Mesenchymal stem cell (in vitro differentiated cells and primary cell): ENCODE measurements around the gene CCDC78.

Experiments
- DNase-seq: peaks from one replicate; pipeline ENCODE4 v3.0.0-alpha.2; 2013
- H2AFZ ChIP-seq: one replicate; pipeline ENCODE4 v1.6.1; 2013; ENCODE audit warnings: low read depth, mild to moderate bottlenecking, control low read depth, inconsistent platforms, low read length, moderate library complexity
- H2AK5ac ChIP-seq: 2 replicates; pipeline ENCODE4 v1.6.1; 2013; ENCODE audit warnings: low read length, moderate library complexity, mild to moderate bottlenecking, inconsistent platforms; ENCODE audit not compliant: severe bottlenecking
- H2BK120ac ChIP-seq: one replicate; pipeline ENCODE4 v1.6.1; 2013; ENCODE audit warnings: low read depth, mild to moderate bottlenecking, inconsistent platforms, low read length, moderate library complexity
- H2BK12ac ChIP-seq, 2 experiments: one replicate each; pipeline ENCODE4 v1.6.1; 2013; ENCODE audit warnings: inconsistent platforms in 2 of 2, low read length in 2 of 2, mild to moderate bottlenecking in 2 of 2, moderate library complexity in 2 of 2, control low read depth in 1 of 2
- H2BK15ac ChIP-seq: one replicate; pipeline ENCODE4 v1.6.1; 2013; ENCODE audit warnings: mild to moderate bottlenecking, low read depth, inconsistent platforms; ENCODE audit not compliant: poor library complexity, severe bottlenecking
- H2BK5ac ChIP-seq: 2 replicates; pipeline ENCODE4 v1.6.1; 2013; ENCODE audit warnings: low read depth, mild to moderate bottlenecking, low read length, control low read depth, inconsistent platforms; ENCODE audit not compliant: poor library complexity, severe bottlenecking
- H3K14ac ChIP-seq, 2 experiments: one replicate each; pipeline ENCODE4 v1.6.1; 2013; ENCODE audit warnings: inconsistent platforms in 2 of 2, low read length in 2 of 2, control low read depth in 1 of 2, mild to moderate bottlenecking in 1 of 2, moderate library complexity in 1 of 2
- H3K18ac ChIP-seq, 2 experiments: one replicate each; pipeline ENCODE4 v1.6.1; 2013; ENCODE audit warnings: inconsistent platforms in 2 of 2, low read length in 2 of 2, control low read depth in 1 of 2, low read depth in 1 of 2, mild to moderate bottlenecking in 1 of 2
- H3K23ac ChIP-seq, 2 experiments: one replicate each; pipeline ENCODE4 v1.6.1; 2013; ENCODE audit warnings: inconsistent platforms in 2 of 2, low read length in 2 of 2, mild to moderate bottlenecking in 2 of 2, moderate library complexity in 2 of 2, control low read depth in 1 of 2
- H3K27ac ChIP-seq: 2 replicates; pipeline ENCODE4 v1.5.1; 2013; ENCODE audit warnings: mild to moderate bottlenecking, moderate library complexity, low read length, control low read depth, inconsistent platforms; ENCODE audit not compliant: poor library complexity, severe bottlenecking
- H3K27me3 ChIP-seq, 2 experiments: 2 replicates each; pipeline versions ENCODE4 v1.6.1 to v1.7.0; 2013; ENCODE audit warnings: low read length in 2 of 2, mild to moderate bottlenecking in 2 of 2, moderate library complexity in 2 of 2, control low read depth in 1 of 2, inconsistent platforms in 1 of 2; ENCODE audit not compliant: control insufficient read depth in 1 of 2, insufficient read depth in 1 of 2
- H3K36me3 ChIP-seq, 2 experiments: 2 replicates each; pipeline versions ENCODE4 v1.6.1 to v1.7.0; 2013; ENCODE audit warnings: low read length in 2 of 2, control low read depth in 1 of 2, inconsistent platforms in 1 of 2, low read depth in 1 of 2, mild to moderate bottlenecking in 1 of 2; ENCODE audit not compliant: insufficient read depth in 2 of 2, control insufficient read depth in 1 of 2
- H3K4ac ChIP-seq, 2 experiments: one replicate each; pipeline ENCODE4 v1.6.1; 2013; ENCODE audit warnings: inconsistent platforms in 2 of 2, low read length in 2 of 2, mild to moderate bottlenecking in 2 of 2, moderate library complexity in 2 of 2, control low read depth in 1 of 2, low read depth in 1 of 2
- H3K4me1 ChIP-seq: 2 replicates; pipeline ENCODE4 v1.6.1; 2013; ENCODE audit warnings: low read depth, low read length, control low read depth; ENCODE audit not compliant: control insufficient read depth, insufficient read depth
- H3K4me2 ChIP-seq: 2 replicates; pipeline ENCODE4 v1.6.1; 2013; ENCODE audit warnings: low read length, mild to moderate bottlenecking, inconsistent platforms; ENCODE audit not compliant: poor library complexity, severe bottlenecking
- H3K4me3 ChIP-seq, 2 experiments: 2 replicates each; pipeline versions ENCODE4 v1.5.1 to v1.7.0; 2013; ENCODE audit warnings: low read length in 2 of 2, mild to moderate bottlenecking in 2 of 2, control low read depth in 1 of 2, low read depth in 1 of 2; ENCODE audit not compliant: insufficient read depth in 1 of 2
- H3K79me1 ChIP-seq: replicated peaks from 2 replicates; pipeline ENCODE4 v1.6.1; 2013; ENCODE audit warnings: mild to moderate bottlenecking, control low read depth, low read length, inconsistent platforms; ENCODE audit not compliant: poor library complexity, severe bottlenecking
- H3K9ac ChIP-seq: 2 replicates; pipeline ENCODE4 v1.7.0; 2013; ENCODE audit warnings: mild to moderate bottlenecking, low read length, moderate library complexity
- H3K9me3 ChIP-seq: 2 replicates; pipeline ENCODE4 v1.7.0; 2013; ENCODE audit warnings: mild to moderate bottlenecking, low read length; ENCODE audit not compliant: control insufficient read depth
- H4K8ac ChIP-seq: one replicate; pipeline ENCODE4 v1.6.1; 2013; ENCODE audit warnings: inconsistent platforms, mild to moderate bottlenecking, low read length, moderate library complexity
- H4K91ac ChIP-seq: one replicate; pipeline ENCODE4 v1.6.1; 2013; ENCODE audit warnings: mild to moderate bottlenecking, low read length, inconsistent platforms
- WGBS: methylation state at CpG from one replicate; pipeline ENCODE4 v1.1.7; 2013; ENCODE audit warnings: mixed read lengths; 5-methylcytosine and 5-hydroxymethylcytosine counted together

The CCDC78 gene

DNA sequence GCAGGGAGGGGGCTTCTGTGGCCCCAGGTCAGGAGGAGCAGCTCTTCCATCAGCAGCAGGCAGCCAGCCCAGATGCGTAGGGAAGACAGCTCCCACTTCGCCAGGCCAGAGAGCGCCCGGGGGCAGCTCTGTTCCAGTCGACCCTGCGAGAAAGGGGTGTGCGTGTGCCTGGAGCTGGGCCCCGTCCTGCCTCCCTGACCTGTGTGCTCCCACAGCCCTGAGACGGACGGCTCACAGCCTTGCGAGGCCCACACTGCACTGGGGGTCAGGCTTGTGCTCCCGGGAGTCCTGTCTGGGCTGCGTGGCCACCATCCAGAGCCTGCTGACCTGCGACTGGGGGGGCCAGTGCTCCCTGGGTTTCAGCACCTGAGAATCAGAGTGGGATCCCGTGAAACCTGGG lies 33.8 kb upstream of the CCDC78 start:
- H2BK12ac ChIP-seq = no peak overlapping the region
- H3K4me1 ChIP-seq = peaks cover 11% of the 10 kb centered on the region
- H3K18ac ChIP-seq = no peak overlapping the region
- H3K4me2 ChIP-seq = no peak overlapping the region
- H2BK5ac ChIP-seq = no peak overlapping the region
- H3K9ac ChIP-seq = no peak overlapping the region
- H3K23ac ChIP-seq = no peak overlapping the region
- H2AK5ac ChIP-seq = no peak overlapping the region
- H3K9me3 ChIP-seq = peaks cover 5% of the 10 kb centered on the region
- H3K27me3 ChIP-seq = peaks cover 5 to 37% of the 10 kb centered on the region in 2 experiments
- no peaks in the 10 kb centered on the region for H3K36me3 ChIP-seq
- H4K91ac ChIP-seq = no peak overlapping the region
- no peak overlapping the region for H3K4me3 ChIP-seq
- H2BK120ac ChIP-seq = no peak overlapping the region
- H3K4ac ChIP-seq = no peak overlapping the region
- DNase-seq = no peak
- no peak overlapping the region for H2AFZ ChIP-seq
- no peak overlapping the region for H3K14ac ChIP-seq
- no peaks in the 10 kb centered on the region for H3K79me1 ChIP-seq
- no peak overlapping the region for H4K8ac ChIP-seq
- H2BK15ac ChIP-seq = no peak overlapping the region
- 76% methylated on average over 15 of the region's 15 CpGs for WGBS
- no peak overlapping the region for H3K27ac ChIP-seq

- peaks cover 5% of the 10 kb centered on the region for H3K9me3 ChIP-seq
- no peak overlapping the region for H4K91ac ChIP-seq
- H2AK5ac ChIP-seq = no peak overlapping the region
- H2BK12ac ChIP-seq = no peak overlapping the region
- no peak overlapping the region for H2AFZ ChIP-seq
- no peak overlapping the region for H4K8ac ChIP-seq
- WGBS = 91% methylated on average over 34 of the region's 34 CpGs
- H3K27ac ChIP-seq = no peak overlapping the region
- H3K4ac ChIP-seq = no peak overlapping the region
- no peak overlapping the region for H3K4me3 ChIP-seq
- H2BK5ac ChIP-seq = no peak overlapping the region
- H3K4me1 ChIP-seq = peaks cover 11% of the 10 kb centered on the region
- no peak overlapping the region for H3K9ac ChIP-seq
- no peak overlapping the region for H3K4me2 ChIP-seq
- H3K14ac ChIP-seq = no peak overlapping the region
- H3K79me1 ChIP-seq = no peaks in the 10 kb centered on the region
- H2BK120ac ChIP-seq = no peak overlapping the region
- DNase-seq = no peak
- peaks cover 5 to 42% of the 10 kb centered on the region in 2 experiments for H3K27me3 ChIP-seq
- H3K18ac ChIP-seq = no peak overlapping the region
- no peak overlapping the region for H3K23ac ChIP-seq
- no peaks in the 10 kb centered on the region for H3K36me3 ChIP-seq
- no peak overlapping the region for H2BK15ac ChIP-seq
Measured at GRCh38 chr16:759110-759910, 33.1 kb upstream of the CCDC78 start.

- H4K91ac ChIP-seq = no peak overlapping the region
- peaks cover 5% of the 10 kb centered on the region for H3K9me3 ChIP-seq
- H3K4me3 ChIP-seq = no peak overlapping the region
- DNase-seq = no peak
- peaks cover 11% of the 10 kb centered on the region for H3K4me1 ChIP-seq
- WGBS = 95% methylated on average over 5 of the region's 5 CpGs
- H3K27ac ChIP-seq = no peak overlapping the region
- H3K9ac ChIP-seq = no peak overlapping the region
- no peak overlapping the region for H3K14ac ChIP-seq
- no peaks in the 10 kb centered on the region for H3K36me3 ChIP-seq
- H2AK5ac ChIP-seq = no peak overlapping the region
- no peaks in the 10 kb centered on the region for H3K79me1 ChIP-seq
- no peak overlapping the region for H3K23ac ChIP-seq
- no peak overlapping the region for H4K8ac ChIP-seq
- H2BK5ac ChIP-seq = no peak overlapping the region
- no peak overlapping the region for H2BK120ac ChIP-seq
- no peak overlapping the region for H2BK12ac ChIP-seq
- H3K18ac ChIP-seq = no peak overlapping the region
- H3K4ac ChIP-seq = no peak overlapping the region
- peaks cover 14 to 42% of the 10 kb centered on the region in 2 experiments for H3K27me3 ChIP-seq
- H2AFZ ChIP-seq = no peak overlapping the region
- H3K4me2 ChIP-seq = no peak overlapping the region
- peak overlapping the region; percentile 41 for H2BK15ac ChIP-seq
Measured at GRCh38 chr16:756428-756827, 30.2 kb upstream of the CCDC78 start.

DNA sequence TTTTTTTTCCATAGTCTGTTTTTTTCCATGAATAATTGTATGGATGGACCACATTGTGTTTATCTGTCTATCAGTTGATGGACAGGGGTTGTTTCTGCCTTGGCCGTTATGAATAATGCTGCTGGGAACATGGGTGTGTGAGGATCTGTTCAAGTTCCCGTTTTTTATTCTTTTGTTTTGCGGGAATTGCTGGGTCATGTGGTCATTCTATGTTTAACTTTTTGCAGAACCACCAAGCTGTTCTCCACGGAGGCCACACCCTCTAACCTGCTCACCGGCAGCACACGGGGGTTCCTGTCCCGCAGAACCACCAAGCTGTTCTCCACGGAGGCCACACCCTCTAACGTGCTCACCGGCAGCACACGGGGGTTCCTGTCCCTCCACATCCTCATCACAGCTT lies 28.4 kb upstream of the CCDC78 start:
- Histone ChIP-seq H3K9ac (no peak overlapping the region), H4K8ac (no peak overlapping the region), H3K4me2 (no peak overlapping the region), H3K9me3 (peaks cover 5% of the 10 kb centered on the region), H3K23ac (no peak overlapping the region), H3K79me1 (no peaks in the 10 kb centered on the region), H2BK15ac (no peak overlapping the region), H4K91ac (no peak overlapping the region), H2BK12ac (no peak overlapping the region), H3K4me1 (peaks cover 3% of the 10 kb centered on the region), H3K36me3 (no peaks in the 10 kb centered on the region), H2AK5ac (no peak overlapping the region), H3K27me3 (peaks cover 14 to 41% of the 10 kb centered on the region in 2 experiments), H3K14ac (no peak overlapping the region), H2BK120ac (no peak overlapping the region), H3K4me3 (no peak overlapping the region), H3K27ac (no peak overlapping the region), H3K18ac (no peak overlapping the region), H3K4ac (no peak overlapping the region), H2BK5ac (no peak overlapping the region), H2AFZ (no peak overlapping the region)
- DNase-seq = no peak
- WGBS = 89% methylated on average over 11 of the region's 11 CpGs
